ENCODE data around the gene SRC. TPM values are rescaled to one million over a fixed set of nuclear protein-coding genes. Genes with fewer than 3 reads are reported as not detected.

Gene SRC
- total and polyA plus RNA-seq, 2 of the 8 experiments (the other 6 are each of a cell fraction or from before 2014, with no cell fraction given): 27.6 to 28.8 TPM

DNA sequence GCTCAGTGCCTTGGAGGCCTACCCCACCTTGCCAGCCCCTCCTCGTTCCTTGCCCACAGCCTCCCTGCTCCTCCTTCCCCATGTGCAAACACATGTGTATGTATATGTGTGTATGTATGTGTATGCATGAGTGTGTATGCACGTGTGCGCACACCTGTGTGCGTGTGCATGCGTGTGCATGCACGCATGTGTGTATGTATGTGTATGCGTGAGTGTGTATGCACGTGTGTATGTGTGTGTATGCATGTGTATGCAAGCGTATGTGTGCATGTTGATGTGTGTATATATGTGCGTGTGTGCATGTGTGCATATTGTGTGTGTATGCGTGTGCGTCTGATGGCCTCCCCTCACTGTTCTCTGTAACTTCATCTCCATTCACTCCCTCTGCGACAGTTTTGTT lies 74.7 kb downstream of the SRC start:
- Histone ChIP-seq H2BK20ac (ENCODE audit: low read length) (no peak overlapping the region; the same call in 1 of the 2 replicates), H4K20me1 (replicated peaks in 1 of 2; ENCODE audit: control insufficient read depth in 1 of 2, insufficient read depth in 2 of 2, low read length in 2 of 2) (no peaks in the 10 kb centered on the region), H2AK5ac (ENCODE audit: low read depth, low read length) (peak overlapping the region; percentile 87; the same call in 1 of the 2 replicates), H3K79me2 (ENCODE audit: control insufficient read depth in 1 of 2, insufficient read depth in 2 of 2, low read length in 2 of 2) (no peaks in the 10 kb centered on the region), H3K27ac (ENCODE audit: low read depth, low read length) (no peak overlapping the region), H3K36me3 (ENCODE audit: control insufficient read depth in 2 of 4, insufficient read depth in 4 of 4, low read length in 3 of 4) (no peaks in the 10 kb centered on the region; a peak in 1 of 8 replicates), H3K23ac (ENCODE audit: insufficient read length) (no peak overlapping the region), H3K4ac (replicated peaks; ENCODE audit: insufficient read length, low read depth, low read length) (peak overlapping the region; percentile 61), H4K8ac (ENCODE audit: extremely low read depth, insufficient read depth, low read length) (no peak overlapping the region), H2BK120ac (replicated peaks; ENCODE audit: low read depth, low read length) (peak overlapping the region; percentile 77), H3K4me3 (ENCODE audit: extremely low read depth in 1 of 4, insufficient read depth in 2 of 4, low read depth in 3 of 4, low read length in 4 of 4) (no peak overlapping the region), H3K56ac (replicated peaks; ENCODE audit: insufficient read length, low read depth, low read length) (no peak overlapping the region), H3K27me3 (replicated peaks in 1 of 4; ENCODE audit: control insufficient read depth in 3 of 4, extremely low read depth in 1 of 4, insufficient read depth in 3 of 4, low read length in 3 of 4) (peaks cover 0 to 2% (median under 1%) of the 10 kb centered on the region in 4 experiments; a peak in 3 of 7 replicates), H4K5ac (ENCODE audit: insufficient read length, low read depth, low read length) (no peak overlapping the region), H3K9me3 (ENCODE audit: insufficient read depth in 2 of 2, low read depth in 1 of 2, low read length in 1 of 2) (no peaks in the 10 kb centered on the region), H3K9ac (replicated peaks in 1 of 4; ENCODE audit: extremely low read depth in 1 of 4, low read depth in 3 of 4, low read length in 3 of 4) (no peak overlapping the region), H2AFZ (ENCODE audit: low read length) (no peak overlapping the region), H2BK15ac (ENCODE audit: low read length) (peak overlapping the region; percentile 98), H2BK5ac (ENCODE audit: low read depth, low read length) (peak overlapping the region; percentile 6; the same call in 1 of the 2 replicates), H3K18ac (ENCODE audit: extremely low read depth, low read length) (no peak overlapping the region), H3K23me2 (ENCODE audit: low read depth, low read length) (peaks cover 7% of the 10 kb centered on the region; the same call in 1 of the 2 replicates), H4K91ac (replicated peaks; ENCODE audit: insufficient read length, low read length) (peak overlapping the region; percentile 42), H2BK12ac (ENCODE audit: low read depth, low read length) (peak overlapping the region; percentile 63; the same call in 1 of the 2 replicates), H3K4me1 (replicated peaks in 1 of 4; ENCODE audit: control insufficient read depth in 3 of 4, insufficient read depth in 4 of 4, low read length in 3 of 4) (peaks cover 0 to 37% (median 18%) of the 10 kb centered on the region in 4 experiments; a peak in 6 of 7 replicates), H3K79me1 (ENCODE audit: low read depth, low read length) (peaks cover 3% of the 10 kb centered on the region), H3K4me2 (ENCODE audit: insufficient read depth in 1 of 2, low read depth in 2 of 2, low read length in 2 of 2) (no peak overlapping the region; a peak in 1 of 4 replicates), H3K14ac (ENCODE audit: insufficient read length) (no peak overlapping the region)
- TF ChIP-seq GTF2F1 (IDR thresholded peaks at IDR 0.05; ENCODE audit: borderline replicate concordance, low read depth, low read length): no peak
- DNase-seq (ENCODE audit: low read depth in 1 of 2, low spot score in 2 of 2) (no peak), FAIRE-seq (no peak)
- ChIA-PET CTCF (ENCODE audit: partially characterized antibody) (no interaction called here), POLR2A (ENCODE audit: partially characterized antibody) (no interaction called here)
- 91% methylated on average over 13 of the region's 13 CpGs; no CpG with 5 or more reads in 1 of the 2 experiments for WGBS, 2 experiments (ENCODE audit: extremely low coverage in 1 of 2, insufficient coverage in 1 of 2, insufficient read length in 1 of 2, insufficient replicate concordance in 2 of 2, low coverage in 1 of 2, low lambda C conversion rate in 2 of 2, missing lambda C conversion rate in 1 of 2)

Measured in H1 (cell line).